ENCODE measurements around the gene CSNK1A1.

DNA sequence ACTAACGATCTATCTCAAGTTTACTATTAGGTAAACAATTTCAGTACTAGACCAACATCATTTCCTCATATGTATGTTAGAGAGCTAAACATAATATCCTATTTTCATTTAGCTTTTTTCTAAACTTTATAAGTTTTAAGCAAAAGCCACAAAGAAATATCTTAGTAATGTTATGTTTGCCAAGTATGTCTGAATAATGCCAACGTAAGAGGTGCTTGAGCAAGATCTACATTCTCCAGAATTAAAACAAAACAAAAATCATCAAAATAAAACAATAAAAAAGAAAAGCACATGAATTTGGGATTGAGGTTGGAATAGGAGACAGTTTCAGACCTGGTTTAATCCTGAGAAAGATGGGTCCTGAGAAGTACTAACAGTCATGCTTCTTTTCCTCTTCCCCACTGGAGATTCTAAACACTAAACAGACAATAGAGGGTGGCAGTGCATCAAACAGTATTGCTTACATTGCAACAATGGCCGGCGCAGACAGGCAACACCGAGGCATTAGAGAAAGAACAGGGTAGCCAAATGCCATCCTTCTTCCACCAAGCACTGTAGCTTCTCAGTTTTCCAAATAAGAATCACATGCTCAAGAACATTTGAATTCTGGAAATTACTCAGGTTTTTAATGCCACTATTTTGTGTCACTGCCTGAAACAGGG lies 33.6 kb downstream of the CSNK1A1 start:
- TF ChIP-seq SIN3A (IDR thresholded peaks at IDR 0.05; ENCODE audit: borderline replicate concordance, insufficient read depth, low read length) (no peak), POLR2AphosphoS5 (IDR thresholded peaks at IDR 0.05; ENCODE audit: low read depth, low read length) (no peak), FOXP2 (optimal IDR thresholded peaks at IDR 0.05; ENCODE audit: borderline replicate concordance, extremely low read depth, extremely low read length, insufficient read depth) (no peak)

All from PFSK-1 (cell line).